Posterior vena cava (tissue), 2 donors: ENCODE results near the gene PATZ1. TPM values are rescaled to one million over a fixed set of nuclear protein-coding genes. Genes with fewer than 3 reads are reported as not detected.
A peak's percentile ranks its signal among the peaks of the same experiment; 100 is the strongest.
"Not testable (repeated sequence)": the region's sequence is repeated elsewhere in the genome, so short reads cannot be mapped to it uniquely, and the experiment has no call there.

Source experiments
- DNase-seq: peaks from one replicate; pipeline ENCODE4 v3.0.0-alpha.2; 2020; ENCODE audit warnings: low spot score
- intact Hi-C, 2 donors: fragments of 100-400 bp; cut with DNase I; formaldehyde crosslinking; loops; one replicate each; pipeline versions ENCODE4 v1.14.1 to v1.14.2; 2022 to 2023
- long read RNA-seq, 2 donors: library from polyadenylated mRNA; unstranded; transcript quantifications; one replicate each; pipeline ENCODE4 v2.0.0, GENCODE V29; 2020 to 2021
- total RNA-seq, 2 donors: library from RNA; stranded (reverse); fragmentation: NEBNext Ultra II Directional; extraction: Animal tissue kit (Norgen Biotek cat#: 25700); gene quantifications; one replicate each; pipeline ENCODE4 v1.2.1, GENCODE V29; 2021
- donor health status: DM: yes; HTN: yes; CAD: no.
- donor health status: DM: yes; HTN: yes; CAD: no.

Gene PATZ1
- total RNA-seq: 10 to 100 TPM; 10.8 to 14.9 TPM
- long read RNA-seq, donor 1, partial matches to known transcripts: 1 of 7 reads
- long read RNA-seq, donor 1, other reads (novel, unspliced or antisense): 2 of 7 reads
- long read RNA-seq, donor 2, partial matches to known transcripts: 0 of 8 reads
- long read RNA-seq, donor 2, other reads (novel, unspliced or antisense): 1 of 8 reads

GRCh38 chr22:31346255-31346732 is at the start of gene PATZ1:
Gene PATZ1 (minus strand): TSS chr22:31346346. CDS start chr22:31345602, 744 bp downstream.
- DNase-seq: peak; percentile 92
- intact Hi-C loops: no loop called here

- DNase-seq: no peak
- intact Hi-C loops: no loop called here
Observed at GRCh38 chr22:31394326-31394725, 48.2 kb upstream of the PATZ1 start.

- intact Hi-C loops: no loop called here
- DNase-seq: peak; percentile 10
Observed at GRCh38 chr22:31393893-31394292, 47.7 kb upstream of the PATZ1 start.

GRCh38 chr22:31378651-31379050 is 32.5 kb upstream of the PATZ1 start:
- intact Hi-C loops, DNase-seq: not testable (repeated sequence)

- no peak for DNase-seq
- intact Hi-C loops: no loop called here
Observed at GRCh38 chr22:31378123-31378522, 32.0 kb upstream of the PATZ1 start.

GRCh38 chr22:31377612-31378011 is 31.5 kb upstream of the PATZ1 start:
- intact Hi-C loops: no loop called here
- peak; percentile 25 for DNase-seq

- no peak for DNase-seq
- intact Hi-C loops: no loop called here
Observed at GRCh38 chr22:31367426-31367825, 21.3 kb upstream of the PATZ1 start.

- intact Hi-C loops: no loop called here
- no peak for DNase-seq
Observed at GRCh38 chr22:31363885-31364465, 17.8 kb upstream of the PATZ1 start.

- DNase-seq: no peak
- intact Hi-C loops: no loop called here
Observed at GRCh38 chr22:31361743-31362142, 15.6 kb upstream of the PATZ1 start.

- intact Hi-C loops: no loop called here
Observed at GRCh38 chr22:31360029-31360428, 13.9 kb upstream of the PATZ1 start.

GRCh38 chr22:31354515-31354914 is 8.4 kb upstream of the PATZ1 start:
- no peak for DNase-seq
- intact Hi-C loops: loop anchor here in 1 of 2 donors (5.0 kb wide), 1 partner anchor 1347 kb away; no protein-coding TSS in a partner anchor

More at GRCh38 chr22:31360029-31360428, 13.9 kb upstream of the PATZ1 start:
- no peak for DNase-seq

- DNase-seq: no peak
- intact Hi-C loops: loop anchor here in 1 of 2 donors (5.0 kb wide), 1 partner anchor 1343 kb away; no protein-coding TSS in a partner anchor
Observed at GRCh38 chr22:31350410-31350863, 4.3 kb upstream of the PATZ1 start.

GRCh38 chr22:31349960-31350359 is 3.8 kb upstream of the PATZ1 start:
- intact Hi-C loops: loop anchor here in 1 of 2 donors (5.0 kb wide), 1 partner anchor 1343 kb away; no protein-coding TSS in a partner anchor
- DNase-seq: no peak

- no peak for DNase-seq
- intact Hi-C loops: no loop called here
Observed at GRCh38 chr22:31348766-31349165, 2.6 kb upstream of the PATZ1 start.

GRCh38 chr22:31348009-31348337 is 1.8 kb upstream of the PATZ1 start:
- intact Hi-C loops, DNase-seq: not testable (repeated sequence)

GRCh38 chr22:31347251-31348008 is 1.3 kb upstream of the PATZ1 start:
- peak; percentile 90 for DNase-seq
- intact Hi-C loops: no loop called here

GRCh38 chr22:31346733-31347250 is 646 bp upstream of the PATZ1 start:
- peak; percentile 88 for DNase-seq
- intact Hi-C loops: no loop called here

GRCh38 chr22:31345331-31346254 is 553 bp downstream of the PATZ1 start:
- intact Hi-C loops: no loop called here
- peak; percentile 93 for DNase-seq
